ENCODE results near the gene HDAC4. TPM values are rescaled to one million over a fixed set of nuclear protein-coding genes. Genes with fewer than 3 reads are reported as not detected.

The HDAC4 gene
- total and polyA plus RNA-seq, 2 experiments from 2014 or later, result 8.1 to 41.8 TPM

DNA sequence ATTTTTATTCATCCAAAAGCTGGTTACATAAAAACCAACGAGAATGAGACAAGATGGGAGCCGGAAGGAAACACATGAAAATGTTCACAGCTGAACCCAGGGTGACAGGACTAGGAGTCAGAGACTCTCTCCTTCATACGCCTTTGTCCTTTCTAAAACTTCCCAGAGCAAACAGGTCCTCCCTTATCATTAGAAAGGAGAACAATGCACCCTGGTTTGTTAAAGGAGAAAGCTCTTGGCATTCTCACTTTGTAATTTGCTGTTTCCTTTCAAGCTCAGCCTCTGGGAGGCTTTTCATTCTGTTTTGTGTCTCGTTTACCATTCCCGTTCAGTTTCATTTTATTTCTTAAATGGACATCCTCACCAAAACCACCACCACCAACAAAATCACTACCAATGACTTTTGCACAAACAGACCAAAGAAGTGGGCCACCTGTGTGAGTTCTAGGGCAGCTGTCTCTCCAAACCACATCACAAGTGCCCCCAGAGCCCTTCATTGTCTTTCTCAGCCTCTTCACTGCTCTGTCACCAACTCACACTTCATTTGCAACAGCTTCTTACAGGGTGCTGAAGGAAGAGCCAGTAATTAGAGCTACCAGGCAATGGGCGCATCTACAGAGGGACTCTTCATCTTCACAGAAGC, 105.3 kb downstream of the HDAC4 start:
- peak overlapping the region; percentile 66 for H3K4me2 ChIP-seq
- peak overlapping the region; percentile 33 for H3K4me3 ChIP-seq
- peak overlapping the region; percentile 32 for H3K4me3 Mint-ChIP-seq
- no peak for TF ChIP-seq ZNF331 (CRISPR knock-in tag; IDR thresholded peaks at IDR 0.05; ENCODE audit: low read depth)
- no peak for TF ChIP-seq EZH2 (IDR thresholded peaks at IDR 0.05; ENCODE audit: low read depth, unreplicated experiment)
- no peak for TF ChIP-seq STAT1 (IDR thresholded peaks at IDR 0.05; ENCODE audit: unreplicated experiment)
- no peak for TF ChIP-seq ZNF114 (CRISPR knock-in tag; IDR thresholded peaks at IDR 0.05)
- TF ChIP-seq, protein P1, sequence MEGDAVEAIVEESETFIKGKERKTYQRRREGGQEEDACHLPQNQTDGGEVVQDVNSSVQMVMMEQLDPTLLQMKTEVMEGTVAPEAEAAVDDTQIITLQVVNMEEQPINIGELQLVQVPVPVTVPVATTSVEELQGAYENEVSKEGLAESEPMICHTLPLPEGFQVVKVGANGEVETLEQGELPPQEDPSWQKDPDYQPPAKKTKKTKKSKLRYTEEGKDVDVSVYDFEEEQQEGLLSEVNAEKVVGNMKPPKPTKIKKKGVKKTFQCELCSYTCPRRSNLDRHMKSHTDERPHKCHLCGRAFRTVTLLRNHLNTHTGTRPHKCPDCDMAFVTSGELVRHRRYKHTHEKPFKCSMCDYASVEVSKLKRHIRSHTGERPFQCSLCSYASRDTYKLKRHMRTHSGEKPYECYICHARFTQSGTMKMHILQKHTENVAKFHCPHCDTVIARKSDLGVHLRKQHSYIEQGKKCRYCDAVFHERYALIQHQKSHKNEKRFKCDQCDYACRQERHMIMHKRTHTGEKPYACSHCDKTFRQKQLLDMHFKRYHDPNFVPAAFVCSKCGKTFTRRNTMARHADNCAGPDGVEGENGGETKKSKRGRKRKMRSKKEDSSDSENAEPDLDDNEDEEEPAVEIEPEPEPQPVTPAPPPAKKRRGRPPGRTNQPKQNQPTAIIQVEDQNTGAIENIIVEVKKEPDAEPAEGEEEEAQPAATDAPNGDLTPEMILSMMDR (conservative IDR thresholded peaks at IDR 0.05; ENCODE audit: low read depth in 2 of 2), result no peak
- no peak for TF ChIP-seq POLR2AphosphoS5 (IDR thresholded peaks at IDR 0.05; ENCODE audit: low read depth)
- TF ChIP-seq JUNB (IDR thresholded peaks at IDR 0.05; ENCODE audit: unreplicated experiment), result no peak
- TF ChIP-seq, protein P2, sequence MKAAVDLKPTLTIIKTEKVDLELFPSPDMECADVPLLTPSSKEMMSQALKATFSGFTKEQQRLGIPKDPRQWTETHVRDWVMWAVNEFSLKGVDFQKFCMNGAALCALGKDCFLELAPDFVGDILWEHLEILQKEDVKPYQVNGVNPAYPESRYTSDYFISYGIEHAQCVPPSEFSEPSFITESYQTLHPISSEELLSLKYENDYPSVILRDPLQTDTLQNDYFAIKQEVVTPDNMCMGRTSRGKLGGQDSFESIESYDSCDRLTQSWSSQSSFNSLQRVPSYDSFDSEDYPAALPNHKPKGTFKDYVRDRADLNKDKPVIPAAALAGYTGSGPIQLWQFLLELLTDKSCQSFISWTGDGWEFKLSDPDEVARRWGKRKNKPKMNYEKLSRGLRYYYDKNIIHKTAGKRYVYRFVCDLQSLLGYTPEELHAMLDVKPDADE (IDR thresholded peaks at IDR 0.05), result no peak
- no peak for TF ChIP-seq NANOG (IDR thresholded peaks at IDR 0.05; ENCODE audit: borderline replicate concordance)
- no peak for TF ChIP-seq CREB1 (CRISPR knock-in tag; IDR thresholded peaks at IDR 0.05; ENCODE audit: low read depth)
- TF ChIP-seq EZH2phosphoT487 (IDR thresholded peaks at IDR 0.05; ENCODE audit: unreplicated experiment), result no peak
- DNase-seq (ENCODE audit: low spot score) (peak; percentile 73), ATAC-seq (peak; percentile 22)
- peaks cover 7% of the 10 kb centered on the region; the same call in 1 of the 2 replicates for H3F3A ChIP-seq (replicated peaks; ENCODE audit: low read depth)
- H3K9me2 ChIP-seq (ENCODE audit: insufficient read depth), result no peaks in the 10 kb centered on the region
- no peaks in the 10 kb centered on the region; the same call in 2 of the 3 replicates for H3K9me3 Mint-ChIP-seq
- H3K4me1 Mint-ChIP-seq, result peaks cover 81% of the 10 kb centered on the region
- H2AFZ ChIP-seq, result no peak overlapping the region
- peaks cover 24% of the 10 kb centered on the region for H3K27me3 Mint-ChIP-seq (ENCODE audit: insufficient read depth, low read depth, poor library complexity)
- H3K4me1 ChIP-seq (ENCODE audit: insufficient read depth), result peaks cover 59% of the 10 kb centered on the region
- H3K79me2 ChIP-seq (replicated peaks; ENCODE audit: insufficient read depth), result peaks cover 74% of the 10 kb centered on the region
- H3K27ac ChIP-seq (ENCODE audit: low read depth), result peak overlapping the region; percentile 87
- H3K27me3 ChIP-seq (ENCODE audit: insufficient read depth), result no peaks in the 10 kb centered on the region
- H3K36me3 Mint-ChIP-seq (ENCODE audit: low read depth), result peaks cover 5% of the 10 kb centered on the region; the same call in 2 of the 3 replicates
- no peaks in the 10 kb centered on the region; the same call in none of the 2 replicates for H4K20me1 ChIP-seq (replicated peaks; ENCODE audit: insufficient read depth)
- H3K27ac Mint-ChIP-seq, result peak overlapping the region; percentile 73
- H3K36me3 ChIP-seq (ENCODE audit: insufficient read depth), result no peaks in the 10 kb centered on the region

DNA sequence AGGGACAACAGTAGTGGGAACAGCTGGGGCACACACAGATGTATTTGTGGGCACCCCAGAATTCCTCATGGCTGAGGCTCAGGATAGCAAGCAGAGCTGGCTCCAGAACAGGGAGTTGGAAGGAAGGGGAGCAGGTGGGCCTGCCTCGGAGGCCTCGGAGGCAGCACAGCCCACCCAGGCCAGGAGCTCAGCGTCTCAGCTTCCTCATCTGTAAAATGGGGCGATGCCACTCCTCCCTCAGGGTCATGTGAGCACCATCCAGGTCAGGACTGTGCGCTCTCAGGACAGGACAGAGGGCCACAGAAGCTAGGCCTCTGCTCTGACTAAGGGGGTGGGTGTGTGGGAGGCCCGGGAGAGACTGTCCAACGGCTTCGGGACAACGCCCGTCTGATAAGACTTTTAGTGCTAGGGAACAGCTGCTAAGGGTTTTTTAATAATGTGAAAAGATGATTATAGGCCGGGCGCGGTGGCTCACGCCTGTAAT, 106.2 kb downstream of the HDAC4 start:
- peaks cover 63% of the 10 kb centered on the region for H3K4me1 ChIP-seq (ENCODE audit: insufficient read depth)
- ATAC-seq, result no peak
- H3K9me3 Mint-ChIP-seq, result no peaks in the 10 kb centered on the region; the same call in 2 of the 3 replicates
- peak overlapping the region; percentile 39; the same call in 1 of the 2 replicates for H3K27ac ChIP-seq (ENCODE audit: low read depth)
- peak overlapping the region; percentile 92 for H3K27ac Mint-ChIP-seq
- no peak overlapping the region for H2AFZ ChIP-seq
- H3K27me3 Mint-ChIP-seq (ENCODE audit: insufficient read depth, low read depth, poor library complexity), result peaks cover 26% of the 10 kb centered on the region
- H3K27me3 ChIP-seq (ENCODE audit: insufficient read depth), result no peaks in the 10 kb centered on the region
- TF ChIP-seq, protein P3, sequence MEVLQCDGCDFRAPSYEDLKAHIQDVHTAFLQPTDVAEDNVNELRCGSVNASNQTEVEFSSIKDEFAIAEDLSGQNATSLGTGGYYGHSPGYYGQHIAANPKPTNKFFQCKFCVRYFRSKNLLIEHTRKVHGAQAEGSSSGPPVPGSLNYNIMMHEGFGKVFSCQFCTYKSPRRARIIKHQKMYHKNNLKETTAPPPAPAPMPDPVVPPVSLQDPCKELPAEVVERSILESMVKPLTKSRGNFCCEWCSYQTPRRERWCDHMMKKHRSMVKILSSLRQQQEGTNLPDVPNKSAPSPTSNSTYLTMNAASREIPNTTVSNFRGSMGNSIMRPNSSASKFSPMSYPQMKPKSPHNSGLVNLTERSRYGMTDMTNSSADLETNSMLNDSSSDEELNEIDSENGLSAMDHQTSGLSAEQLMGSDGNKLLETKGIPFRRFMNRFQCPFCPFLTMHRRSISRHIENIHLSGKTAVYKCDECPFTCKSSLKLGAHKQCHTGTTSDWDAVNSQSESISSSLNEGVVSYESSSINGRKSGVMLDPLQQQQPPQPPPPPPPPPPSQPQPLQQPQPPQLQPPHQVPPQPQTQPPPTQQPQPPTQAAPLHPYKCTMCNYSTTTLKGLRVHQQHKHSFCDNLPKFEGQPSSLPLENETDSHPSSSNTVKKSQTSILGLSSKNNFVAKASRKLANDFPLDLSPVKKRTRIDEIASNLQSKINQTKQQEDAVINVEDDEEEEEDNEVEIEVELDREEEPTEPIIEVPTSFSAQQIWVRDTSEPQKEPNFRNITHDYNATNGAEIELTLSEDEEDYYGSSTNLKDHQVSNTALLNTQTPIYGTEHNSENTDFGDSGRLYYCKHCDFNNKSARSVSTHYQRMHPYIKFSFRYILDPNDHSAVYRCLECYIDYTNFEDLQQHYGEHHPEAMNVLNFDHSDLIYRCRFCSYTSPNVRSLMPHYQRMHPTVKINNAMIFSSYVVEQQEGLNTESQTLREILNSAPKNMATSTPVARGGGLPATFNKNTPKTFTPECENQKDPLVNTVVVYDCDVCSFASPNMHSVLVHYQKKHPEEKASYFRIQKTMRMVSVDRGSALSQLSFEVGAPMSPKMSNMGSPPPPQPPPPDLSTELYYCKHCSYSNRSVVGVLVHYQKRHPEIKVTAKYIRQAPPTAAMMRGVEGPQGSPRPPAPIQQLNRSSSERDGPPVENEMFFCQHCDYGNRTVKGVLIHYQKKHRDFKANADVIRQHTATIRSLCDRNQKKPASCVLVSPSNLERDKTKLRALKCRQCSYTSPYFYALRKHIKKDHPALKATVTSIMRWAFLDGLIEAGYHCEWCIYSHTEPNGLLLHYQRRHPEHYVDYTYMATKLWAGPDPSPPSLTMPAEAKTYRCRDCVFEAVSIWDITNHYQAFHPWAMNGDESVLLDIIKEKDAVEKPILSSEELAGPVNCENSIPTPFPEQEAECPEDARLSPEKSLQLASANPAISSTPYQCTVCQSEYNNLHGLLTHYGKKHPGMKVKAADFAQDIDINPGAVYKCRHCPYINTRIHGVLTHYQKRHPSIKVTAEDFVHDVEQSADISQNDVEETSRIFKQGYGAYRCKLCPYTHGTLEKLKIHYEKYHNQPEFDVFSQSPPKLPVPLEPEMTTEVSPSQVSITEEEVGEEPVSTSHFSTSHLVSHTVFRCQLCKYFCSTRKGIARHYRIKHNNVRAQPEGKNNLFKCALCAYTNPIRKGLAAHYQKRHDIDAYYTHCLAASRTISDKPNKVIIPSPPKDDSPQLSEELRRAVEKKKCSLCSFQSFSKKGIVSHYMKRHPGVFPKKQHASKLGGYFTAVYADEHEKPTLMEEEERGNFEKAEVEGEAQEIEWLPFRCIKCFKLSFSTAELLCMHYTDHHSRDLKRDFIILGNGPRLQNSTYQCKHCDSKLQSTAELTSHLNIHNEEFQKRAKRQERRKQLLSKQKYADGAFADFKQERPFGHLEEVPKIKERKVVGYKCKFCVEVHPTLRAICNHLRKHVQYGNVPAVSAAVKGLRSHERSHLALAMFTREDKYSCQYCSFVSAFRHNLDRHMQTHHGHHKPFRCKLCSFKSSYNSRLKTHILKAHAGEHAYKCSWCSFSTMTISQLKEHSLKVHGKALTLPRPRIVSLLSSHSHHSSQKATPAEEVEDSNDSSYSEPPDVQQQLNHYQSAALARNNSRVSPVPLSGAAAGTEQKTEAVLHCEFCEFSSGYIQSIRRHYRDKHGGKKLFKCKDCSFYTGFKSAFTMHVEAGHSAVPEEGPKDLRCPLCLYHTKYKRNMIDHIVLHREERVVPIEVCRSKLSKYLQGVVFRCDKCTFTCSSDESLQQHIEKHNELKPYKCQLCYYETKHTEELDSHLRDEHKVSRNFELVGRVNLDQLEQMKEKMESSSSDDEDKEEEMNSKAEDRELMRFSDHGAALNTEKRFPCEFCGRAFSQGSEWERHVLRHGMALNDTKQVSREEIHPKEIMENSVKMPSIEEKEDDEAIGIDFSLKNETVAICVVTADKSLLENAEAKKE (CRISPR knock-in tag; IDR thresholded peaks at IDR 0.05), result no peak
- TF ChIP-seq JUNB (IDR thresholded peaks at IDR 0.05; ENCODE audit: unreplicated experiment) (no peak), EZH2phosphoT487 (IDR thresholded peaks at IDR 0.05; ENCODE audit: unreplicated experiment) (no peak), ZNF114 (CRISPR knock-in tag; IDR thresholded peaks at IDR 0.05) (no peak)
- H3K4me3 ChIP-seq, result no peak overlapping the region
- H3K79me2 ChIP-seq (replicated peaks; ENCODE audit: insufficient read depth), result peaks cover 74% of the 10 kb centered on the region
- H3K36me3 Mint-ChIP-seq (ENCODE audit: low read depth), result peaks cover 5% of the 10 kb centered on the region; the same call in 2 of the 3 replicates
- peaks cover 7% of the 10 kb centered on the region; the same call in 1 of the 2 replicates for H3F3A ChIP-seq (replicated peaks; ENCODE audit: low read depth)
- H3K36me3 ChIP-seq (ENCODE audit: insufficient read depth), result no peaks in the 10 kb centered on the region
- no peak overlapping the region for H3K4me2 ChIP-seq
- no peak overlapping the region; the same call in 2 of the 3 replicates for H3K4me3 Mint-ChIP-seq
- H4K20me1 ChIP-seq (replicated peaks; ENCODE audit: insufficient read depth), result no peaks in the 10 kb centered on the region; the same call in none of the 2 replicates
- H3K4me1 Mint-ChIP-seq, result peaks cover 83% of the 10 kb centered on the region
- DNase-seq (ENCODE audit: low spot score), result no peak
- H3K9me2 ChIP-seq (ENCODE audit: insufficient read depth), result no peaks in the 10 kb centered on the region

Measured in GM23338 (cell line).